Camera-type eye (tissue), 1 donor: ENCODE measurements around the gene ADISSP. TPM values are rescaled to one million over a fixed set of nuclear protein-coding genes. Genes with fewer than 3 reads are reported as not detected.

Source experiments
- total RNA-seq: library from RNA; depleted of rRNA; stranded (reverse); fragments of >200 nt; gene quantifications from one replicate; pipeline ENCODE4 v1.2.3, GENCODE V29; 2014

The ADISSP gene
- 8.1 TPM for total RNA-seq

DNA sequence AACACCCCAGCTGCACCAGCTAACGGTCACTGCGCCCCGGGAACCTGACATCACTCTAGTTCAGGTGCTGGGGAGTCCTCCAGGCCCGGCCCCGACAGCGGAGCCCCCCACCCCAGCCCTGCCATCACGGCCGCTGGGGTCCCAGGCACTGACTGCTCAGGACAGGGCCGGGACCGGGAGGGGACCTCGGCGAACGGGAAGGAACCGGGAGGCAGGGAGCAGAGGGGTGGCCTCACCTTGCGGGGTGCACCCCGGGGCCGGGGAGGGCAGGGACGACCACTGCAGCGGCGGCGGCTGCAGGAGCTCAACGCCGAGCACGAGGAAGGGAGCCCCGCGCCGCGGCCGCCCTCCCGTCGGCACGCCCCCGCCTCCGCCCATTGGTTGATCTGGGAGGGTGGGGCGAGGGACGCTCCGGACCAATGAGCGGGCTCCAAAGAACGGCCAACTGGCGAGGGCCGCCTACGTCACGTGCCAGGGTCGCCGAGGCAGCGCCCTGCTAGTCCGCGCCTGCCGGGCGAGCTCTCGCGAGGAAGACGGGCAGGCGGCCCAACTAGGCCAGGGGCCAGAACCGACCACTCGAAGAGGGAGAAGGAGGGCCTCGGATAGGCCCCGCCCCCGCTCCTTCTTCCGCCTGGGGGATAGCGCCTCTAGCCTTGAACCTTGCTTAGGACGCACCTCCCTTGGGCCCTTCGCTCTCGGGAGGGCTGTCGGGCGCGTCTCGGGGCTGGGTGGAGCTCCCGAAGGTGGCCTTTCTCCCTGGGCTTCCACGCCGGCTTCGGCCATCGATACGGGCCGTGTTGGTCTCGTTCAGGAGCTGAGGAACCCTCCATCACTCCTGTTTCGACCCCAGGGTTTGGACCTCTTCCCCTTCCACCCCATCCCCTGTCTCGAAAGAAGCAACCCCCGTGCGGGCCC lies at the start of gene ADISSP:
TSS of gene ADISSP (minus strand) at position 327 of the 915 bp plus-strand sequence. CDS start 7,653 bp downstream, outside the sequence.

DNA sequence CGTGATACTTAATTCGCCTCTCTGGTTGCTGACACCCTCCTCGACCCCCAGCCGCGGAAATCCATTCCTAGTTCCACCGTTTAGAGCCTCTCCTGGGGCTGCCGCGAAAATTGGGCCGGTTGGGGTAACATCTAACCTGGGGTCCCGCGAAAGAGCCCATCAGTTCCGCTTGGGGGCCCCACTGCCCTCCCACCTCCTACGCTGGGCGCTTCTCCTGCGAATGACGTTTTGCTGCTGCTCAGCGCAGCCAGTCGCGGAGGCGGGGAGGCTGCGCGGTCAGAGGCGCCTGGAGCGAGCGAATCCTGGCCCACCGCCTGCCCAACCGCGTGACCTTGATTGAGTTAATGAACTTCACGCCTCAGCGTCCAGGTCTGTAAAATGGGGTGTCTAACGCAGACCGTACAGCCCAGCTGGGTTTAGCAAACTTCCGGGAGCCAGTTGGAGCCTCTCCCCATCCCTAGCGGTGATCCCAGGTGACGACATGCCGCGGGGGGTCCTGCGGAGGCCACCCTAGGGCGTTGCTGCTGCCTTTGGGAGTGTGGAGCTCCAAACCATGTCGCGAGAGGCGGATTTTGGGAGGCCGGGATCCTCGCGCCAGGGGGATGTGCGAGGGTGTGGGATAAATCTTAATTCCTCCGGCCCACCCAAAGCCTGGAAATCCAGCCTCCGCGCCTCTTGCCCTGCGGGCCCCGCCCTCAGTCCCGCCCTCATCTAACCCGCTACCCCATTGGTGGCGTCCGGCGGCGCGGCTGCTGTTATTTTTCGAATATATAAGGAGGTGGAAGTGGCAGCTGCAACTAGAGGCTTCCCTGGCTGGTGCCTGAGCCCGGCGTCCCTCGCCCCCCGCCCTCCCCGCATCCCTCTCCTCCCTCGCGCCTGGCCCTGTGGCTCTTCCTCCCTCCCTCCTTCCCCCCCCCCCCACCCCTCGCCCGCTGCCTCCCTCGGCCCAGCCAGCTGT lies 28.2 kb upstream of the ADISSP start, which contains the start of gene CDC25B:
TSS of gene CDC25B (plus strand) at position 800 of the 958 bp plus-strand sequence. CDS start 222 bp downstream, outside the sequence.

DNA sequence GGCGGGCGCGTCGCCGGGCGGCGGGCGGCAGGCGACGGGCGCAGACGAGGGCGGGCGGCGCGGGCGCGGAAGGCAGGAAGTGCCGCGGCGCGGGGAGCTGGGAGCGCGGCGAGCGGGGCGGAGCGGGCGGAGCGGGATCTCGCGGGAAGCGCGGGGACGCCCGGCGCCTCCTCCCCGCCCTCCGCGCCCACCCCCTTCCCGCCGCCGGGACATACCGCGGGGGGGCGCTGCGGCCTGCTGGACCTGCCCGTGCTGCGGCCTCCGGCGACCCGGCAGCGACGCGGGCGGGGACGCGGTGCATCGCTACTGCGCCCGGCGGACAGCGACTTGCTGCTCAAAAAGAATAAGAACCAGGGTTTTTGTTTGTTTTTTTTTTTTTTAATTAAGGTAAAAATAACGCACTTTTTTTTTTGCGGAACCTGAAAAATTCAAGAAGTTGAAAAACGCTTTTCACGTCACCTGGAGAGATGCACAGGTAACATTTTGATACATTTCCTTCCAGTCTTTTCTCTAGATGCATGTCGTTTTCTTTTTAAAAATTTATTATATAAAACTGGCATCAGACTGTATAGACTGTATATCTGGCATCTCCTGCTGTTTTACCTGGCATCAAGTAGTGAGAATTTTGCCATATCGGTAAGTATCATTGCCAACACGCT lies 19.2 kb upstream of the ADISSP start, which contains the start of gene CENPB:
TSS of gene CENPB (minus strand) at position 76 of the 659 bp plus-strand sequence. CDS start 257 bp downstream, outside the sequence.

DNA sequence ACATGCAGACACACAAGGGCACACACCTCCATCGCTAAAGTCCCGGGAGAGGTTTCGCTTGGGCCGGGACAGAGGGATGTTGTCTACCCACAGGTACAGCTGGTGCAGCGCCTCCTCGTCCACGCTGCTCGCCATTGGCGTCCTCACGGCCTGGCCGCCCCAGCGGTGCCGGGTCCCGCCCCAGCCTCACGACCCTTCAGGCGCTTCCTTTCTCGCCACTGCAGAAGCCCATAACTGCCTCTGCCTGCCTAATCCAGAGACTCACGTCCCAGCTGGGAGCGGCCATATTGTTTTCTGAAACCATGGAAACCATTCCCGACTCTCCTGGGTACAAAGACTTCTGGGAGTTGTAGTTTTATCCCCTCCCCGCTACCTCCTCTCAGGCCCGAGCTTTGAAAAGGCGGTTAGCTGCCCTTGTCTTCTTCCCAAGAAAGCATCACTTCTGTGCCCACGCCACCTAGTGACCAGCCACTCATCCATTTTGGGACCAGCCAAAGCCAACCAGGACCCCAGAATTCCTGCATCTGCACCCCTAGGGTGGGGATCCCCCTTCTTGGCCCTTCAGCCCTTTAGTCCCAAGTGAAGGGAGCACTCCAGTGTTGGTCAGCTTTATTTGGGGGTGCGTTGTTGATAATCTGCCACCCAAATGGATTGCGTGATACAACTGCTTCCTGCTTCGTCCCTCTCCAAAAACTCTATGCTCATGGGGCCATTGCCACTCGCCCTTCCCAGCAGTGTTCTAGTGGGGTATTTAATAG lies 13.8 kb upstream of the ADISSP start, which contains the start of gene SPEF1:
TSS of gene SPEF1 (minus strand) at position 296 of the 758 bp plus-strand sequence. CDS start at position 135, 161 bp downstream.

DNA sequence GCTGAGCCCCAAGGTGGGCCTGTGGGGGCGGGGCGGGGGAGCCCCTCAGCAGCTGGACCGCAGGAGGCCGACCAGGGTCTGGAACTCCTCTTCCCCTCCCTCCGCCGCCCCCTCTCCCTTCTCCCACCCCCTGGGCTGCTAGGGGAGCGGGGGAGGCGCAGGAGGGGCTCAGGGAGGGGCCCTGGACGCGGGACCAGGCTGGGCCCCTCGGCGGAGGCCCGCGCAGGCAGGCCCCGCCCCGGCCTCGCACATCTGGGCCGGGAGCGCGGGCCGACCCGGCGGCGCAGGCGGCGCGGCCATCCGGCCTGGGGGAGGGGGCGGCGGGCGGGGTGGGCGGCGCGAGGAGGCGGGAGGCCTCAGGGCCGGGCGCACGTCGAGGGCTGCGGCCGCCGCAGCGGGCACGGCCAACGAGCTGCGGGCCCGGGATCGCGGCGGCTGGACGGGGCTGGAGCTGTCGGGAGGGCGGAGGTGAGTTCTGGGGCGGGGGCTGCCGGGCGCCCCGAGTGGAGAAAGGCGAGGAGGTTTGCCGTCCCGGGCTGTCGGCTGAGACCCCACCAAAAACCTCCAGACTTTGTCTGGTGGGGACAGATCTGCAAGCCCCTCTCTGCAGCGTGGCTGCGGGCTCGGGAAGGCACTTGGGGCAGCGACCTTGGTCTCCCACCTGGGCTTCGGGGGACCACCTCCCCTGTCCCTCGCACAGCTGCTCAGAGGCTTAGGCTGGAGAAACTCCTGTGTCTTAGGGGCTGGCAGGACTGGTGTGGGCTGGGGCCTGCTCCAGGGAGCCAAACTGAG lies 35.0 kb downstream of the ADISSP start, which contains the start of gene HSPA12B:
TSS of gene HSPA12B (plus strand) at position 359 of the 792 bp plus-strand sequence. CDS start 5,990 bp downstream, outside the sequence.

DNA sequence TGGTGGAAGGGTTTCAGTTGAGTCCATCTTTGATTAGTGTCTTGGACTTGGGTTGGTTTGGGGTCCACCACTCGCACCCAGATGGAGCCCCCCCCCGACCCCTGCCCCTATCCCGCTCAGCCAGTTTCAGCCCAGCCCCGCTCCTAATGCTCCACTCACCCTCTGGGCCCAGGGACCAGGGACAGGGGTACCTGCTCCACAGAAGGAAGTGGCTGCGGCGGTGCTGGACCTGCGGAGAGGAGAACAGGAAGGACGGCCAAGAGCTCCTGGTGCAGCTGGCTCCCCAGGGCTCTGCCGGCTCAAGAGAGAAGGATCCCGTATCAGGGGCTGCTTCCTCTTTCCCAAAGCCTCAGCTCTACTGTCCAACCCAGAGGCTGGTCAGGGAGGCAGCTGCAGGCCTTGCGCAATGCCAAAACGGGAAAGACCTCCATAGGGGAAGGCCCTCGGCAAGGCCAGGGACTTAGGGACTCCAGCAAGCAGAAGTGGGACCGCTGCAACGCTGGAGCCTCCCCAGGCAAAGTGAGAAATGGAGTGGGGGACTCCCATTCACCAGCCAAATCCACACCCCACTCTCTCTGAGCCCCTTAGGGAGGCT lies 55.2 kb downstream of the ADISSP start, which contains the start of gene SIGLEC1:
TSS of gene SIGLEC1 (minus strand) at position 322 of the 595 bp plus-strand sequence. CDS start 5,472 bp downstream, outside the sequence.

Other genes with a start within 250 kb of the ADISSP start
- gene GFRA4, start 104.4 kb downstream of the ADISSP start, total RNA-seq, result not detected
- 42.6 TPM for gene ADAM33, start 85.7 kb downstream of the ADISSP start, total RNA-seq
- 3.1 TPM for gene SIGLEC1, start 55.2 kb downstream of the ADISSP start, total RNA-seq
- 17.8 TPM for gene HSPA12B, start 35.1 kb downstream of the ADISSP start, total RNA-seq
- 1.1 TPM for gene SPEF1, start 13.7 kb upstream of the ADISSP start, total RNA-seq
- 44.0 TPM for gene CENPB, start 19.0 kb upstream of the ADISSP start, total RNA-seq
- 35.2 TPM for gene CDC25B, start 28.6 kb upstream of the ADISSP start, total RNA-seq
- gene AP5S1, start 52.8 kb upstream of the ADISSP start, total RNA-seq, result 18.4 TPM
- gene MAVS, start 79.1 kb upstream of the ADISSP start, total RNA-seq, result 18.5 TPM
- gene PANK2, start 121.6 kb upstream of the ADISSP start, total RNA-seq, result 65.5 TPM
- gene RNF24, start 247.8 kb upstream of the ADISSP start, total RNA-seq, result 18.6 TPM